Measurements from ENCODE around the gene SDHA.

- TF ChIP-seq POLR2A (IDR thresholded peaks at IDR 0.05; ENCODE audit: insufficient read depth in 1 of 2, low read depth in 2 of 2, low read length in 2 of 2) (no peak), CHD2 (IDR thresholded peaks at IDR 0.05; ENCODE audit: low read depth, low read length) (no peak)
- TF ChIP-seq, protein P1, sequence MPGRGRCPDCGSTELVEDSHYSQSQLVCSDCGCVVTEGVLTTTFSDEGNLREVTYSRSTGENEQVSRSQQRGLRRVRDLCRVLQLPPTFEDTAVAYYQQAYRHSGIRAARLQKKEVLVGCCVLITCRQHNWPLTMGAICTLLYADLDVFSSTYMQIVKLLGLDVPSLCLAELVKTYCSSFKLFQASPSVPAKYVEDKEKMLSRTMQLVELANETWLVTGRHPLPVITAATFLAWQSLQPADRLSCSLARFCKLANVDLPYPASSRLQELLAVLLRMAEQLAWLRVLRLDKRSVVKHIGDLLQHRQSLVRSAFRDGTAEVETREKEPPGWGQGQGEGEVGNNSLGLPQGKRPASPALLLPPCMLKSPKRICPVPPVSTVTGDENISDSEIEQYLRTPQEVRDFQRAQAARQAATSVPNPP (CRISPR knock-in tag; IDR thresholded peaks at IDR 0.05) = no peak
- TF ChIP-seq, protein P2, sequence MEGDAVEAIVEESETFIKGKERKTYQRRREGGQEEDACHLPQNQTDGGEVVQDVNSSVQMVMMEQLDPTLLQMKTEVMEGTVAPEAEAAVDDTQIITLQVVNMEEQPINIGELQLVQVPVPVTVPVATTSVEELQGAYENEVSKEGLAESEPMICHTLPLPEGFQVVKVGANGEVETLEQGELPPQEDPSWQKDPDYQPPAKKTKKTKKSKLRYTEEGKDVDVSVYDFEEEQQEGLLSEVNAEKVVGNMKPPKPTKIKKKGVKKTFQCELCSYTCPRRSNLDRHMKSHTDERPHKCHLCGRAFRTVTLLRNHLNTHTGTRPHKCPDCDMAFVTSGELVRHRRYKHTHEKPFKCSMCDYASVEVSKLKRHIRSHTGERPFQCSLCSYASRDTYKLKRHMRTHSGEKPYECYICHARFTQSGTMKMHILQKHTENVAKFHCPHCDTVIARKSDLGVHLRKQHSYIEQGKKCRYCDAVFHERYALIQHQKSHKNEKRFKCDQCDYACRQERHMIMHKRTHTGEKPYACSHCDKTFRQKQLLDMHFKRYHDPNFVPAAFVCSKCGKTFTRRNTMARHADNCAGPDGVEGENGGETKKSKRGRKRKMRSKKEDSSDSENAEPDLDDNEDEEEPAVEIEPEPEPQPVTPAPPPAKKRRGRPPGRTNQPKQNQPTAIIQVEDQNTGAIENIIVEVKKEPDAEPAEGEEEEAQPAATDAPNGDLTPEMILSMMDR (CRISPR knock-in tag; IDR thresholded peaks at IDR 0.05) = no peak
Measured at GRCh38 chr5:305050-305449, 86.9 kb downstream of the SDHA start.
